Smooth muscle cell (in vitro differentiated cells): Measurements from ENCODE around the gene TULP4. TPM values are rescaled to one million over a fixed set of nuclear protein-coding genes. Genes with fewer than 3 reads are reported as not detected.
"Not testable (repeated sequence)": the region's sequence is repeated elsewhere in the genome, so short reads cannot be mapped to it uniquely, and the experiment has no call there.

Experiments
- DNase-seq: peaks from one replicate; lab custom pipeline; 2025; ENCODE audit not compliant: unreplicated experiment; lab: John Stamatoyannopoulos, UW
- H2AFZ ChIP-seq: fragments of 200-600 bp; sonication (generic); 2 replicates; pipeline ENCODE4 v1.6.0; 2016; ENCODE audit warnings: antibody characterized with exemption, low read depth, mild to moderate bottlenecking
- H3F3A ChIP-seq: fragments of 200-600 bp; sonication (generic); 2 replicates; pipeline ENCODE4 v1.6.0; 2017; ENCODE audit warnings: antibody characterized with exemption, low read depth
- H3K27ac ChIP-seq: fragments of 200-600 bp; sonication (generic); 2 replicates; pipeline ENCODE4 v1.5.1; 2016; ENCODE audit warnings: low read depth, mild to moderate bottlenecking
- H3K27me3 ChIP-seq: fragments of 200-600 bp; sonication (generic); 2 replicates; pipeline ENCODE4 v1.6.1; 2016; ENCODE audit warnings: low read depth, mild to moderate bottlenecking
- H3K36me3 ChIP-seq: fragments of 200-600 bp; sonication (generic); 2 replicates; pipeline ENCODE4 v1.5.1; 2016; ENCODE audit warnings: low read depth
- H3K4me1 ChIP-seq: fragments of 200-600 bp; sonication (generic); 2 replicates; pipeline ENCODE4 v1.5.1; 2016; ENCODE audit warnings: low read depth
- H3K4me2 ChIP-seq: fragments of 200-600 bp; sonication (generic); 2 replicates; pipeline ENCODE4 v1.6.0; 2016; ENCODE audit warnings: mild to moderate bottlenecking
- H3K4me3 ChIP-seq: fragments of 200-600 bp; sonication (generic); 2 replicates; pipeline ENCODE4 v1.5.1; 2016; ENCODE audit warnings: mild to moderate bottlenecking
- H3K79me2 ChIP-seq: fragments of 200-600 bp; sonication (generic); 2 replicates; pipeline ENCODE4 v1.6.0; 2016; ENCODE audit warnings: low read depth, mild to moderate bottlenecking
- H3K9ac ChIP-seq: fragments of 200-600 bp; sonication (generic); 2 replicates; pipeline ENCODE4 v1.6.0; 2016; ENCODE audit warnings: low read depth
- H3K9me3 ChIP-seq: fragments of 200-600 bp; sonication (generic); replicated peaks from 2 replicates; pipeline ENCODE4 v1.5.1; 2016; ENCODE audit warnings: low read depth
- H4K20me1 ChIP-seq: fragments of 200-600 bp; sonication (generic); 2 replicates; pipeline ENCODE4 v1.6.0; 2016; ENCODE audit warnings: low read depth
- CTCF ChIP-seq: fragments of 200-600 bp; sonication (generic); IDR thresholded peaks from 2 replicates; pipeline ENCODE4 v1.5.1; 2017; ENCODE audit warnings: borderline replicate concordance, mild to moderate bottlenecking, antibody characterized with exemption; ENCODE audit not compliant: insufficient read depth, poor library complexity, severe bottlenecking
- WGBS: methylation state at CpG from one replicate; pipeline ENCODE4 v1.1.7; 2016; ENCODE audit warnings: low lambda C conversion rate; 5-methylcytosine and 5-hydroxymethylcytosine counted together
- polyA plus RNA-seq: library from polyadenylated mRNA; unstranded; fragments of >200 nt; fragmentation: Nextera tagmentation; extraction: Ambion mirVana; gene quantifications from 2 replicates; pipeline ENCODE4 v1.2.1, GENCODE V29; 2016
- total RNA-seq: library from RNA; depleted of rRNA; stranded (reverse); fragments of >200 nt; gene quantifications from 2 replicates; pipeline ENCODE4 v1.2.3, GENCODE V29; 2014

The TULP4 gene
- total and polyA plus RNA-seq, 2 experiments from 2014 or later = 16.1 to 85.0 TPM

- not testable (repeated sequence) for H2AFZ ChIP-seq, H3K36me3 ChIP-seq, H3K4me3 ChIP-seq, H3K4me2 ChIP-seq, H3F3A ChIP-seq, H3K9ac ChIP-seq, DNase-seq, H4K20me1 ChIP-seq, H3K27me3 ChIP-seq, H3K27ac ChIP-seq
- H3K9me3 ChIP-seq = peaks cover 12% of the 10 kb centered on the region
- H3K79me2 ChIP-seq = peaks cover 24% of the 10 kb centered on the region
- peaks cover 10% of the 10 kb centered on the region for H3K4me1 ChIP-seq
- WGBS = 72% methylated on average over 4 of the region's 4 CpGs
These were observed 10.7 kb upstream of the TULP4 start for GRCh38 chr6:158301561-158301960.

- not testable (repeated sequence) for H2AFZ ChIP-seq, H3K9me3 ChIP-seq, H3K27ac ChIP-seq, H3K27me3 ChIP-seq, H3K36me3 ChIP-seq, H3K9ac ChIP-seq, H3K4me3 ChIP-seq, DNase-seq, H3F3A ChIP-seq, H3K4me2 ChIP-seq, H4K20me1 ChIP-seq
- H3K79me2 ChIP-seq = peaks cover 22% of the 10 kb centered on the region
- H3K4me1 ChIP-seq = peaks cover 10% of the 10 kb centered on the region
- 89% methylated on average over 7 of the region's 7 CpGs for WGBS
These were observed 10.0 kb upstream of the TULP4 start for GRCh38 chr6:158302195-158302796.

- no peak overlapping the region for H3K27ac ChIP-seq
- no peak overlapping the region for H3K9ac ChIP-seq
- peaks cover 19% of the 10 kb centered on the region for H3K79me2 ChIP-seq
- no peaks in the 10 kb centered on the region for H3K36me3 ChIP-seq
- H4K20me1 ChIP-seq = no peaks in the 10 kb centered on the region
- no peaks in the 10 kb centered on the region for H3F3A ChIP-seq
- H2AFZ ChIP-seq = no peak overlapping the region
- no peaks in the 10 kb centered on the region for H3K9me3 ChIP-seq
- no peak overlapping the region for H3K4me3 ChIP-seq
- no peak for TF ChIP-seq CTCF
- peaks cover 10% of the 10 kb centered on the region for H3K4me1 ChIP-seq
- H3K4me2 ChIP-seq = no peak overlapping the region
- H3K27me3 ChIP-seq = no peaks in the 10 kb centered on the region
- no peak for DNase-seq
- 70% methylated on average over 7 of the region's 7 CpGs for WGBS
These were observed 9.0 kb upstream of the TULP4 start for GRCh38 chr6:158303210-158303731.

GRCh38 chr6:158304254-158304653, 8.0 kb upstream of the TULP4 start:
- Histone ChIP-seq H3K79me2 (peaks cover 19% of the 10 kb centered on the region), H3K27me3 (no peaks in the 10 kb centered on the region), H3K9me3 (no peaks in the 10 kb centered on the region), H3K4me2 (no peak overlapping the region), H4K20me1 (no peaks in the 10 kb centered on the region), H3K4me1 (peaks cover 10% of the 10 kb centered on the region), H3K36me3 (no peaks in the 10 kb centered on the region), H3F3A (no peaks in the 10 kb centered on the region), H3K9ac (no peak overlapping the region), H3K27ac (no peak overlapping the region), H2AFZ (no peak overlapping the region), H3K4me3 (no peak overlapping the region)
- no peak for TF ChIP-seq CTCF
- no peak for DNase-seq
